ENCODE measurements around the gene ABCC11.

DNA sequence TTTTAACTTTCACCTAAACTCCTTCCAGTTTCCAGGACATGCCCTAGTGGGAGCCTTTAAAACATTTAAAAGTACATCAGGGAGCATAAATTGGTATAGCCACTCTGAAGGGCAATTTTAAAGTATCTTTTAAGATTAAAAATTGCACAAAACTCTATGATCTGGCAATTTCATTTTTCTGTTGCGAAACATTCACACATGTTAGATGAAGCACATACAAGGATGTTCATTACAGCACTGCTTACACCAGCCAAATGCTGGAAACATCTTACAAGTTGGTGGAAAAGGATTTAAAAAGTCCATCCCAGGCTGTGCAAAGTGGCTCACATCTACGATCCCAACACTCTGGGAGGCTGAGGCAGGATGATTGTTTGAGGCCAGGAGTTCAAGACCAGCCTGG is 29.6 kb downstream of the ABCC11 start:
- TF ChIP-seq POLR2A (IDR thresholded peaks at IDR 0.05): no peak
- TF ChIP-seq, protein P1, sequence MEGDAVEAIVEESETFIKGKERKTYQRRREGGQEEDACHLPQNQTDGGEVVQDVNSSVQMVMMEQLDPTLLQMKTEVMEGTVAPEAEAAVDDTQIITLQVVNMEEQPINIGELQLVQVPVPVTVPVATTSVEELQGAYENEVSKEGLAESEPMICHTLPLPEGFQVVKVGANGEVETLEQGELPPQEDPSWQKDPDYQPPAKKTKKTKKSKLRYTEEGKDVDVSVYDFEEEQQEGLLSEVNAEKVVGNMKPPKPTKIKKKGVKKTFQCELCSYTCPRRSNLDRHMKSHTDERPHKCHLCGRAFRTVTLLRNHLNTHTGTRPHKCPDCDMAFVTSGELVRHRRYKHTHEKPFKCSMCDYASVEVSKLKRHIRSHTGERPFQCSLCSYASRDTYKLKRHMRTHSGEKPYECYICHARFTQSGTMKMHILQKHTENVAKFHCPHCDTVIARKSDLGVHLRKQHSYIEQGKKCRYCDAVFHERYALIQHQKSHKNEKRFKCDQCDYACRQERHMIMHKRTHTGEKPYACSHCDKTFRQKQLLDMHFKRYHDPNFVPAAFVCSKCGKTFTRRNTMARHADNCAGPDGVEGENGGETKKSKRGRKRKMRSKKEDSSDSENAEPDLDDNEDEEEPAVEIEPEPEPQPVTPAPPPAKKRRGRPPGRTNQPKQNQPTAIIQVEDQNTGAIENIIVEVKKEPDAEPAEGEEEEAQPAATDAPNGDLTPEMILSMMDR (IDR thresholded peaks at IDR 0.05 in 4 of 5, conservative IDR thresholded peaks at IDR 0.05 in 1 of 5): no peak

Data from gastrocnemius medialis (tissue), 4 donors.